Stimulated activated CD4-positive, alpha-beta T cell treated with anti-CD3 and anti-CD28 coated beads, Interleukin-15, amount 100 ng/mL, for 1 hour (primary cell): ENCODE results near the gene PRKAB1.
"Not testable (repeated sequence)": the region's sequence is repeated elsewhere in the genome, so short reads cannot be mapped to it uniquely, and the experiment has no call there.

Experiments
- DNase-seq, 2 donors: peaks; one replicate each; pipeline ENCODE4 v3.0.0-alpha.2; 2020; ENCODE audit warnings: low read depth in 1 of 2, low spot score in 1 of 2

The PRKAB1 gene, protein sequence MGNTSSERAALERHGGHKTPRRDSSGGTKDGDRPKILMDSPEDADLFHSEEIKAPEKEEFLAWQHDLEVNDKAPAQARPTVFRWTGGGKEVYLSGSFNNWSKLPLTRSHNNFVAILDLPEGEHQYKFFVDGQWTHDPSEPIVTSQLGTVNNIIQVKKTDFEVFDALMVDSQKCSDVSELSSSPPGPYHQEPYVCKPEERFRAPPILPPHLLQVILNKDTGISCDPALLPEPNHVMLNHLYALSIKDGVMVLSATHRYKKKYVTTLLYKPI

GRCh38 chr12:119667577-119668323, at the start of gene PRKAB1:
Gene PRKAB1, plus strand, starts transcription at chr12:119668133. Its CDS starts 112 bp downstream, at chr12:119668245.
- peak; percentile 90 to 92 for DNase-seq

GRCh38 chr12:119618328-119618896, 49.5 kb upstream of the PRKAB1 start:
- not testable (repeated sequence) for DNase-seq

GRCh38 chr12:119620490-119620889, 47.4 kb upstream of the PRKAB1 start:
- DNase-seq, result no peak

DNA sequence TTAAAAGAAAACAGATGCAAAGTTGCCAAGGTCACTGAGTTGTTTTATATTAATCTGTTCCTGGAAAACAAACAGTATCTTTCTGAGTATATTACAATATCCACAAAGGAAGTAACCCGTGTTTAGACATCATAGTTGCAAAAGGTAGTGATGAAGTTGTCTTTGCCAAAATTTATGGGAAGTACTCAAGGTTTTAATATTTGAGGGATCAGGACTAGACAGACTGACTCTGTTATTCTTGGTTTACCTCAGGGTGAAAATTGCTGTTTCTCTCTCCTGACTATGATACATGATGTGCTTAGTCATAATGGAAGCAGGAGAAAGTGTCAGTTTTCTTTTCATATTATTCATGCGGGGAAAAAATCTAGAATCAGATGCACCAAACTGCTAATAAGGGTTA, 46.1 kb upstream of the PRKAB1 start:
- no peak for DNase-seq

DNA sequence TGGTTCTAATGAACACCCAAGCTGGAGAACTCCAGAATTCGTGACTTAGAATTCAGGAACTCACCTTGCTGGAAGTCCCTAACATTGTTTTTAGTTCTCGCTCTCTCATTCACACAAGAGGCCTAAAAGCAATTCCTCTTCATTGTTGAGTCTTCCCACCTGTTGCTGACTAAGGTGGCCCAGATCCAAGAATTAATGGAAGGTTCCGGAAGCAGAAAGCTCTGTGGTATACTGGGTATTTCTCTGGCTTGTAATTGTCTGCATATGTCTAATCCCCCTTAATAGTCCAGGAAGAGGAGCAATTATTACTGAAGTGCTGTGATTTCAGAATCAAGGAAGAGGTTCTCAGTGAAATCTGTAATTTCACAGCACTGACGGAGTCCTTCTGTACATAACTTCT, 43.0 kb upstream of the PRKAB1 start:
- no peak for DNase-seq

GRCh38 chr12:119627019-119627643, 40.8 kb upstream of the PRKAB1 start:
- no peak for DNase-seq

DNA sequence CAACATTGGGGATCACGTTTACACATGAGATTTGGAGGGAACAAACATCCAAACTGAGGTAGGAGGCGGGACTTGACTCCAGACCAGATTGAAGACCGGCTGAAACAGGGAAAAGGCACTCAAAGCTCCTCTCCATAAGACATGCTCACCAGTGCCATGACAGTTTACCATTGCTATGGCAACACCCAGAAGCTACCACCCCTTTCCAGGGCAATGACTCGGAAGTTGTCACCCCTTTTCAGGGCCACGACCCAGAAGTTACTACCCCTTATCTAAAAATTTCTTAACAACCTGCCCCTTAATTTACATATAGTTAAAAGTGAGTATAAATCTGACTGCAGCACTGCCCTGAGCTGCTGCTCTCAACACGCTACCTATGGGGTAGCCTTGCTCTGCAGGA, 40.2 kb upstream of the PRKAB1 start:
- no peak for DNase-seq

DNA sequence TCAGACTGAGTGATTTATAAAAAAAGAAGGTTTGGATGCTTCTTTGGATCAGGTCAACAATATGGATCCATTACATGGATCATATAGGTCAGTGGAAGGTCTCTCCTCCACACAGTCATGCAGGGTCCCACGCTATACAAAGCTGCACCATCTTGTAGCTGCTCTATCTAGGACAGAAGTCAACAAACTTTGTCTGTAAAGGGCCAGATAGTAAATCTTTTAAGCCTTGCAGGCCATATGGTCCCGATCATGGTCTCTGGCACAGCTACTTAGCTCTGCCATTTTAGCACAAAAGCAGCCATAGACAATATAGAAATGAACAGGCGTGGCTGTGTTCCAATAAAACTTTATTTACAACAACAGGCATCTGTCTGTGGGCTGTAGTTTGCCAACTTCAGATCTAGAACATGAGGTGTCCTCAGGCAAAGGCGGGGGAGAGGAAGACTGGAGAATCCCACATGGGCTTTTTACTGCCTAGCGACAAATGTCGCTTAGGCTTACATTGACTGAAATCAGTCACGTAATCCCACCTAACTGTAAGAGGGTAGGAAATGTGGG, 37.6 kb upstream of the PRKAB1 start:
- DNase-seq, result no peak

GRCh38 chr12:119630962-119631550, 36.9 kb upstream of the PRKAB1 start:
- no peak for DNase-seq

- DNase-seq, result no peak
Observed at GRCh38 chr12:119631930-119632678, 35.8 kb upstream of the PRKAB1 start.

DNA sequence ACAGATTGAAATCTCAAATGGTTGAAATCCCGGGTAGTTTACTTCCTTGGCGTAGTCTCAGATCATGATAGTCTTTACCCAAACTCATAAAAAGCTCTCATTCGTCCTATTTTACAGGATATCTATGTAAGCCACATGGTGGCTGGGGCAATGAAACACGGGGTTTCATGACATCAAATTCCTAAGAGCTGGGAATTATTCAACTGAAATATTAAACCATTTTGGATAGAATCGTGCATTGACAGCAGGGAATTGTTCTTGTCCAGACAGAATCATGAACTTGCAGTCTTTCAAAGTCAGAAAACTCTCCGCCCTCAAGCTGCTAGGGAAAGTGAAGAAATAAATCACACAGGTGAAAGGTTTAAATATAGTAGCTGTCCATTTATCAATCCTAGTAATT, 33.2 kb upstream of the PRKAB1 start:
- DNase-seq, result no peak

DNA sequence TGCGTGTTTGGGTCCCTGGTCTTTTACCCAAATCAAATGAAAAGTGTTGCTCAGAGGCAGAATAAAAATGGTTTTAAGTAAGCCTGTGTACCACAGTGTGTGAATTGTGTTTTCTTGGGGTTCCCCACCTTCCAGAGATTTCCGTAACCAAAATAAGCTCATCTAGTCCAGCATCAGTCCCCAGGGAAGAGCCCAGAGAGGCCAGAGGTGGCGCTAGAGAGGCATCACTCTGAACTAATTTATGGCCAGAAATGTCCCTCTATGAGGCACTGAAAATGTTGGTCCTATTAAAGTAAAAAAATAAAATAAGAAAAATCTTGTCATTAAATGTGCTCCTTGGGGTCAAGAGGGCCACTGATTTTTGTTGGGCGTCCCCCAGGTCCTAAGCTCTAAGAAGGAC, 24.9 kb upstream of the PRKAB1 start:
- DNase-seq, result no peak

GRCh38 chr12:119644930-119645329, 23.0 kb upstream of the PRKAB1 start:
- no peak for DNase-seq

DNA sequence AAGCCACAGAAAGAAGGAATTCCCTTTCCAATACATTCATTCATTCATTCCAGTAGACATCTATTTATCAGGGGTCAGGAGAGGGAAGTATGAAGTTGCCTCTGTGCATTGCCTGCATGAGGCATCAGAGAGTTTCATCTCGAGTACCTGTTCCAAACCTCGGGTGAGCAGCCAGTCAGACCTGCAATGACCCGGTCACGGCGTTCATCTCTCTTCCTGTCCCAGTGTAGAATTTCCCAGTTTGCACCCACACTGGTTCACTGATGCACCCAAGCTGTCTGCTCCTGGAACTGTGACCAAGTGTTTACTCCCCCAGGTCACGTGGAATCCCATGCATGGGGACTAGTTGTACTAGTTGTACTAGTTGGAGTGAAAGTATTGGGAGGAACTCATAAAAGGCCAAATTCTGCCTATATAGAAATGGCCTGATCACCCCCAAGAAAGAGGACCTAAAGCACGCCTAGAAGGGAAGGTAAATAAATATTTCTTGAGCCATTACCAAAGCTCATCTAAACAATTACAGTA, 22.3 kb upstream of the PRKAB1 start:
- no peak for DNase-seq

- no peak for DNase-seq
Observed at GRCh38 chr12:119649202-119649808, 18.6 kb upstream of the PRKAB1 start.

GRCh38 chr12:119652665-119653064, 15.3 kb upstream of the PRKAB1 start:
- DNase-seq, result no peak

GRCh38 chr12:119657001-119657400, 10.9 kb upstream of the PRKAB1 start:
- not testable (repeated sequence) for DNase-seq

- not testable (repeated sequence) for DNase-seq
Observed at GRCh38 chr12:119658166-119658565, 9.8 kb upstream of the PRKAB1 start.

GRCh38 chr12:119659289-119659897, 8.5 kb upstream of the PRKAB1 start:
- no peak for DNase-seq
